HT1080 (cell line): Measurements from ENCODE around the gene B4GALNT3. TPM values are rescaled to one million over a fixed set of nuclear protein-coding genes. Genes with fewer than 3 reads are reported as not detected.
A peak's percentile ranks its signal among the peaks of the same experiment; 100 is the strongest.

Experiments used
- DNase-seq: peaks from one replicate; pipeline ENCODE4 v3.0.0-alpha.2; 2015; ENCODE audit warnings: low read depth
- total RNA-seq: library from RNA; depleted of rRNA; stranded (reverse); fragments of >200 nt; shearing (Covaris generic); gene quantifications from 2 replicates; pipeline ENCODE4 v1.2.3, GENCODE V29; 2014

B4GALNT3 gene
- total RNA-seq, 1 experiment from 2014 or later = 0.50 TPM

- no peak for DNase-seq
Measured at GRCh38 chr12:537772-538171, 78.0 kb downstream of the B4GALNT3 start.

- DNase-seq = peak; percentile 80
Measured at GRCh38 chr12:538731-539539, 79.2 kb downstream of the B4GALNT3 start.

- no peak for DNase-seq
Measured at GRCh38 chr12:539540-540310, 80.0 kb downstream of the B4GALNT3 start.

DNA sequence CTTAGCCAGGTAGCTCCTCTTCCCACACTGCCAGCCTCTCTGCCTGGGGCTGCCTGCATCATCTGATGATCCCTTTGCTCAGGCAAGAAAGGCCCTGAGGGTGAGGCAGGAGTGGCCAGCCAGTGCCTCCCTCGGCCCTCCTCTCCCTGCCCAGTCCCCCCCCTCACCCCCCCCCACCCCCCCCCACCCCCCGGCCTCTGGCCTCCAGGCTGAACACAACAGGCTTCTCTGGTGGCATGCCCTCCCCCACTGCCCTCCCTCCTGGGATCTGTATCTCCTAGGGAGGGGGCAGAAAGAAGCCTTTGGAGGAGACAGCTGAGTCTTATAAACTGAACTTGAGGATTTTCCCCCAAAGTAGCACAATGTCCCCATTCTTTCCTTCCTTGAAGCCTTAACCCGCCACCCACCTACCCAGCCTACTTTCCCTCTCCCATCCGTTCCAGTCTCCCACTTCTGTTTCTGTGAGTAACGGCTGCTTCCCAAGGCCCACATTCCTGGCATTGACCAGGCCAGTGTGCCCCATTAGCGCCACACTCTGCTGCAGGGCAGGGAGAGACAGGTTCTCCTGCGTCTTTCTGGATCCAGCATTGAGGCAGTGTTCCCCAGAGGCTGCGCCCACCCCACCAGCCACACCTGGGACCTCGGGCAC, 82.1 kb downstream of the B4GALNT3 start:
- no peak for DNase-seq

DNA sequence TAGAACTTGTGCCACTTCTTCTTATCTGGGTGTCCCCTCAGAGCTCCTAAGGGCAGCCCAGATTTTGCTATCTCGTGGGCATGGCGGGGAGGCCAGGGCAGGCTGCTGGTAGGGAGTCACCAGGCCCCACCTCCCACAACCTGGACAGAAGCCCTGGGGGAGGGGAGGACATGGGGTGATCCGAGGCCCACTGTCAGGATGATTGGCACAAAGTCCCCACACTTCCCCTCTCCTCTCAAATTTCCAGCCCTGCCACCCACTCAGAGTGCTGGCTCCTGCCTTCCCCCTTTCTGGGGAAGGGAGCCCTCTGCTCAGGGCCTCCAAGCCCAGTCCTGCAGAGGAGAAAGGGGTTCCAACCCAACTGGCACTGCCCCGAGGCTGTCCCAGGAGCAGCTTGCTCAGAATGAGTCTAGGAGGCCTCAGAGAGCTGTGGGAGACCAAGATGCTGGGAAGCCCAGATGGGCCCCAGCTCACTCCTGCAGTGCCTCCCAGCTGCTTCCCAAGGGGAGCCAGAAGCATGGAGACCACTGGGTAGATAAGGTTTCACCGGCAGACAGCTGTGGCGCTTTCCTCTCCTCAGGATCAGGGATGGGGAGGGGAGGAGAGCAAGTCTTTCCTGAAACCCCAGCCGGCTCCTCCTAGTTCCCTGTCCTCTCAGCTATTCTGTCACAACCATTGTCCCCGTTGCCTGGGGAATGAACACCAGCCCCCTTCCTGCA, 82.8 kb downstream of the B4GALNT3 start:
- DNase-seq = no peak

GRCh38 chr12:543114-543451, 83.3 kb downstream of the B4GALNT3 start:
- DNase-seq = no peak

- no peak for DNase-seq
Measured at GRCh38 chr12:544142-544541, 84.4 kb downstream of the B4GALNT3 start.

- DNase-seq = no peak
Measured at GRCh38 chr12:544941-545635, 85.3 kb downstream of the B4GALNT3 start.

GRCh38 chr12:545835-546234, 86.1 kb downstream of the B4GALNT3 start:
- DNase-seq = no peak

GRCh38 chr12:546265-546919, 86.7 kb downstream of the B4GALNT3 start:
- DNase-seq = no peak

GRCh38 chr12:546920-547845, 87.4 kb downstream of the B4GALNT3 start:
- peak; percentile 57 for DNase-seq

DNA sequence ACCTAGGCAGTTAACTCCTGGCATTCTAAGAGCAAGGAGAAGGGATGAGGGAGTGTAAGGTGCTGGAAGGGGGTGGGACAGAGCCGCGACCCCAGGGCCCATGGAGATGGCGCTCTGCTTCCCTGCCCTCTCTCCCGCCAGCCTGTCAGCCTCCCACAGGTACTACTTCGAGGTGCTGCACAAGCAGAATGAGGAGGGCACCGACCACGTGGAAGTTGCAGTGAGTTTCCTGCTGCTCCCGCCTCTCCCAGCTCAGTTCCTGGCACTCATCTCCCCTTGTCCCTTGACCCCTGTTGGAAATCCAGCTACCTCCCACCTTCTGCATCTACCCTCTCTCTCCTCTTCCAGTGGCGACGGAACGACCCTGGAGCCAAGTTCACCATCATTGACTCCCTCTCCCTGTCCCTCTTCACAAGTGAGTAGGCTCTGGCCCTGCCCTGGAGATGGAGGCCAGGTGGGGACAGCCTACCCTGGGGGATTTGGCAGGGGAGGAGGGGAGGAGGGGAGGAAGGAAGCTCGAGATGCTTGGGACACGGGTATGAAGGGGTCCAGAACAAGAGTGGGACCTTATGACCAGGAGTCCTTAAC, 88.2 kb downstream of the B4GALNT3 start:
- no peak for DNase-seq

DNA sequence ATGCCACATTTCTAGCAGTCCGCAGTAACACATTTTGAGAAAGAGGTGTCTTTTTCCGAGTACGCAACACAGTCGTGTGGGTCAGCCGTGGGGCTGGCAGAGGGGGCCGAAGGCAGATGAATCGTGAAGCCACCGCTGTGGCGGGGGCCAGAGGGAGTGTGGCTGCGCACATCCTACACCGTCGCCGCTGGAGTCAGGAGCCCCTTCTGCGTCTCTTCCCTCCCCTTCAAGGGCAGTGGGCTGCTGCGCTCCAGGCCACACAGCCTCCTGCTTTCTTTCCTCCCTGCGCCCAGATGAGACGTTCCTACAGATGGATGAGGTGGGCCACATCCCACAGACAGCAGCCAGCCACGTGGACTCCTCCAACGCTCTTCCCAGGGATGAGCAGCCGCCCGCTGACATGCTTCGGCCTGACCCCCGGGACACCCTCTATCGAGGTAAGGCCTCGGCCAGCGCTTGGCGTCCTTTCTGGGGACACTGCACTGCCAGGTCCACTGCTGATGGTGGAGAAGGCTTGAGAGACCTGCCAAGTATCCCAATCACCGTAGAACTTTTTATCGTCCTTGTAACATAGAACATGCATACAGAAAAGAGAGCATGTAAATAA, 89.8 kb downstream of the B4GALNT3 start:
- no peak for DNase-seq

DNA sequence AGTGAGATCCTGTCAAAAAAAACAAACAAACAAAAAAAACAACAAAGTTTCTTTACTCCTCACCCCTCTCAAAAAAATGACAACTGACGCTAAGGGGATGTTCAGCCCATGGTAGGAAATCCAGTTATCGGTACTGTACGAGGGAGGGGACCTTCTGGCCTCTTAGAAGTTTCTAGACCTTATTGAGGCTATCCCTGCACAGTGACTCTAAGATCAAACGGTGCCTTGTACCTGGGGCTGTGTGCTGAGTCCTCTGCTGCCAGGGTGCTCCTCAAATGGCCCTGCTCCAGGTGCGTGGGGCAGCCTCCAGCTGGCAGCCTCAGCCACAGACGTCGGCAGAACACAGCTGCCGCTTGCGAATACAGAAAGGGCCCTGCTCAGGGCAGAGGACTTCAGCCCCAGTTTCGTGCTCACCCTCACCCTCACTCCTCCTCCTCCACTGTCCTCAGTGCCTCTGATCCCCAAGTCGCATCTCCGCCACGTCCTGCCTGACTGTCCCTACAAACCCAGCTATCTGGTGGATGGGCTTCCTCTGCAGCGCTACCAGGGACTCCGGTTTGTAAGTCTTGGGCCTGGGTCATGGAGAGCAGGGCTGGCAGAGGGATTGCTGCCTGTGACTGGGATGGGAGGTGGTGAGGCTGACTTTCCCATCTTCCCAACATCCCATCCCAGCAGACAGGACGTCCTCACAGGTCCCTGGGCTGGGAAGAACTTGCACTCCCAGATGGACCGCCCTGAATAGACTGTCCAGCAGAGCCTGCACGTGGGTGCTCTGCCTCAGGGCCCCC, 90.9 kb downstream of the B4GALNT3 start:
- no peak for DNase-seq

DNA sequence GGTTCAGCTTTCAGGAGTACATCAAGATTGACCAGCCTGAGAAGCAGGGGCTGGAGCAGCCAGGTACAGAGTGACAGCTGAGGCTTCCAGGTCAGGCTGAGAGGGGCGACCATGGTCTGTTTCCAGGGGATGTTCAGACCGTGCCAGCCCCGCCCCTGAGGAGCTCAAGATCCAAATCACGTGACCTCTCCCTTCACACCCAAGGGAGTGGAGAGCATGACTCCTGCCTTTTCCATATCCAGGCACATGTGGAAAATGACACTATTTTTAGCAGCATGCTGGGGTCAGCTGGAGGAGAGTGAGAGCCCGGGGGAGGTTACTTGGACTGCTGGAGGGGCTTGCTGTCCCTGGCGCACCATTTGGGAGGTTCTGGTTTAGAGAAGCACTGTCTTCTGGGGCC, 92.7 kb downstream of the B4GALNT3 start:
- no peak for DNase-seq

- no peak for DNase-seq
Measured at GRCh38 chr12:553216-554000, 93.7 kb downstream of the B4GALNT3 start.

- no peak for DNase-seq
Measured at GRCh38 chr12:554001-554285, 94.2 kb downstream of the B4GALNT3 start.
